ENCODE measurements around the gene STX18. TPM values are rescaled to one million over a fixed set of nuclear protein-coding genes. Genes with fewer than 3 reads are reported as not detected.

The STX18 gene
- total and polyA plus RNA-seq, 2 of the 13 experiments (the other 11 are each of a cell fraction or from before 2014, with no cell fraction given) = 23.9 to 37.1 TPM

DNA sequence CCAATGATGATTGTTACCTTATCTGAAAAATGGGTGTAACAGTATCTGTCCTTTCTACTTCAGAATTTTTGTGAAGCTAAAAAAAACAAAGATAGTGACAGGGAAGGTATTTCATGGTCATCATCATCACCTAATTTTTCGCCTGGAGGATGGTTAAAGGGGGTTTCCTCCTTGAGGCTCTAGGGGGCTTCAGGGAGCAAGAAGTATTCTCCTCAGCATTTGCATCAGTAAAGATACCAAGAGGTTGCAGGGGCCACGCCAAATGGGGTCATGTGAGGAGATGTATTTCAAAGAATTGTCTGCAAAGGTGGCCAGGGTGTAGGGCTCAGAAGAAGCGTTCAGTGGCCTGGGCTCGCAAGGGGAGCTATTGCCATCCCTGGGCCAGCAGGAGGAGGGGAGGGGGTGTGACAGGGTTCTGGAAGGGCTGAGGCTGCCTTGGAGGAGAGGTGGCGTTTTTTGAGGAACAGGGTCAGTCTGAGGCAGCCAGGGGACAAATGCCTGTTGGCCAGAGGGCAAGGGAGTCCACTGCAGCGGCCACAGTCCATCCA, 162.2 kb downstream of the STX18 start:
- in situ Hi-C loops (cut with HindIII; ENCODE audit: extremely low pct_ligation_motif_present, low pct_unique_long_range_greater_than_20kb) = no loop called here
- no peaks in the 10 kb centered on the region for H3K9me3 ChIP-seq (ENCODE audit: low read length)
- DNase-seq (ENCODE audit: low spot score) (no peak), ATAC-seq (no peak; the same call in 2 of the 3 replicates), FAIRE-seq (no peak)
- no peaks in the 10 kb centered on the region for H3K79me2 ChIP-seq (ENCODE audit: insufficient read depth, low read length)
- H3K9ac ChIP-seq (ENCODE audit: insufficient read depth, low read depth, low read length) = no peak overlapping the region
- TF ChIP-seq MAF1 (CRISPR knock-in tag; IDR thresholded peaks at IDR 0.05; ENCODE audit: borderline replicate concordance) (no peak), ZNF567 (CRISPR knock-in tag; IDR thresholded peaks at IDR 0.05; ENCODE audit: borderline replicate concordance) (no peak), NR2F6 (IDR thresholded peaks at IDR 0.05) (no peak), NR2F6 (CRISPR knock-in tag; IDR thresholded peaks at IDR 0.05) (no peak), DNMT1 (CRISPR knock-in tag; IDR thresholded peaks at IDR 0.05) (no peak), ZFYVE20 (CRISPR knock-in tag; IDR thresholded peaks at IDR 0.05; ENCODE audit: borderline replicate concordance, low read depth) (no peak), HES4 (CRISPR knock-in tag; IDR thresholded peaks at IDR 0.05; ENCODE audit: borderline replicate concordance) (no peak), CCAR2 (optimal IDR thresholded peaks at IDR 0.05; ENCODE audit: low read depth, low read length) (no peak), ZNF816 (CRISPR knock-in tag; IDR thresholded peaks at IDR 0.05; ENCODE audit: borderline replicate concordance) (no peak), ZNF83 (CRISPR knock-in tag; IDR thresholded peaks at IDR 0.05; ENCODE audit: borderline replicate concordance) (no peak), ZNF652 (CRISPR knock-in tag; IDR thresholded peaks at IDR 0.05; ENCODE audit: borderline replicate concordance, low read depth) (no peak)
- no peaks in the 10 kb centered on the region for H3K4me1 ChIP-seq (ENCODE audit: insufficient read depth, low read length)
- no peaks in the 10 kb centered on the region for H4K20me1 ChIP-seq (ENCODE audit: insufficient read depth, low read length)
- ChIA-PET CTCF (ENCODE audit: low intra/inter-chr PET ratio, low total read pairs) (no interaction called here), POLR2A (no interaction called here)
- no peak overlapping the region for H3K4me2 ChIP-seq (ENCODE audit: low read depth, low read length)
- no peak overlapping the region for H2AFZ ChIP-seq (ENCODE audit: low read length)
- peaks cover 8 to 53% of the 10 kb centered on the region in 2 experiments for H3K27me3 ChIP-seq (ENCODE audit: control insufficient read depth in 1 of 2, insufficient read depth in 2 of 2, low read length in 2 of 2)
- no peak overlapping the region for H3K4me3 ChIP-seq (replicated peaks in 1 of 3; ENCODE audit: insufficient read depth in 1 of 3, low read depth in 2 of 3, low read length in 3 of 3)
- 20% methylated on average over 6 of the region's 6 CpGs for WGBS (ENCODE audit: low lambda C conversion rate)
- H3K36me3 ChIP-seq (replicated peaks in 1 of 2; ENCODE audit: control insufficient read depth in 1 of 2, insufficient read depth in 2 of 2, low read length in 2 of 2) = no peaks in the 10 kb centered on the region
- H3K27ac ChIP-seq (ENCODE audit: extremely low read length, insufficient read depth, low read length) = no peak overlapping the region
- intact Hi-C loops (cut with micrococcal nuclease; ENCODE audit: unreplicated experiment) = no loop called here
- no TSS peak for BruUV-seq (replicated peaks)

Data from HepG2 (cell line).